Endodermal cell (in vitro differentiated cells): ENCODE results near the gene LEPR. TPM values are rescaled to one million over a fixed set of nuclear protein-coding genes. Genes with fewer than 3 reads are reported as not detected.

Source experiments
- DNase-seq: peaks from one replicate; pipeline ENCODE4 v3.0.0-alpha.2; 2017
- H3K27ac ChIP-seq: 2 replicates; pipeline ENCODE4 v1.5.1; 2013; ENCODE audit warnings: mild to moderate bottlenecking, low read depth, low read length, moderate library complexity
- H3K27me3 ChIP-seq: 2 replicates; pipeline ENCODE4 v1.6.1; 2013; ENCODE audit warnings: mild to moderate bottlenecking, low read length, moderate library complexity; ENCODE audit not compliant: insufficient read depth, control insufficient read depth, poor library complexity, severe bottlenecking
- H3K36me3 ChIP-seq: 2 replicates; pipeline ENCODE4 v1.7.0; 2013; ENCODE audit warnings: mild to moderate bottlenecking, low read length, moderate library complexity; ENCODE audit not compliant: control insufficient read depth, insufficient read depth
- H3K4me1 ChIP-seq: one replicate; pipeline ENCODE4 v1.7.0; 2013; ENCODE audit warnings: low read length; ENCODE audit not compliant: control insufficient read depth, insufficient read depth
- H3K4me3 ChIP-seq: 2 replicates; pipeline ENCODE4 v1.5.1; 2013; ENCODE audit warnings: mild to moderate bottlenecking, low read length, moderate library complexity
- H3K9ac ChIP-seq: 2 replicates; pipeline ENCODE4 v1.6.1; 2013; ENCODE audit warnings: mild to moderate bottlenecking, low read length, moderate library complexity; ENCODE audit not compliant: poor library complexity, severe bottlenecking; ENCODE audit errors: extremely low read depth
- H3K9me3 ChIP-seq: 2 replicates; pipeline ENCODE4 v1.6.1; 2013; ENCODE audit warnings: mild to moderate bottlenecking, low read length, moderate library complexity; ENCODE audit not compliant: control insufficient read depth
- H3K27ac Mint-ChIP-seq: 2 replicates; pipeline ENCODE4 v1.8.0; 2020; ENCODE audit warnings: mixed read lengths
- H3K27me3 Mint-ChIP-seq: 2 replicates; pipeline ENCODE4 v1.8.0; 2021; ENCODE audit warnings: mild to moderate bottlenecking, mixed read lengths; ENCODE audit not compliant: insufficient read depth
- H3K36me3 Mint-ChIP-seq: 2 replicates; pipeline ENCODE4 v1.8.0; 2020; ENCODE audit warnings: low read depth, mixed read lengths
- H3K4me1 Mint-ChIP-seq: 2 replicates; pipeline ENCODE4 v1.8.0; 2020; ENCODE audit warnings: mixed read lengths
- H3K4me3 Mint-ChIP-seq: 2 replicates; pipeline ENCODE4 v1.8.0; 2020; ENCODE audit warnings: mild to moderate bottlenecking, moderate library complexity, mixed read lengths
- H3K9me3 Mint-ChIP-seq: 2 replicates; pipeline ENCODE4 v1.8.0; 2020; ENCODE audit warnings: mild to moderate bottlenecking, mixed read lengths
- CTCF ChIP-seq: fragments of 200-600 bp; sonication (generic); conservative IDR thresholded peaks from 2 replicates; pipeline ENCODE4 v1.5.0; 2021; ENCODE audit warnings: antibody characterized with exemption, mild to moderate bottlenecking
- WGBS, 2 experiments: methylation state at CpG; one replicate each; pipeline versions ENCODE4 v1.1.5 to v1.1.7; 2013; ENCODE audit warnings: missing lambda C conversion rate in 2 of 2, mixed read lengths in 1 of 2; ENCODE audit not compliant: insufficient coverage in 1 of 2, insufficient read length in 1 of 2; 5-methylcytosine and 5-hydroxymethylcytosine counted together
- total RNA-seq, 2 donors: library from RNA; stranded (reverse); fragmentation: NEBNext Ultra II Directional in 1 of 2; extraction: Animal tissue kit (Norgen Biotek cat#: 25700) in 1 of 2; gene quantifications; 2 replicates in 1 of 2; 3 replicates in 1 of 2; pipeline ENCODE4 v1.2.1, GENCODE V29; 2021

LEPR gene
- total RNA-seq, 2 donors from 2014 or later: 7.2 to 11.1 TPM

- no peaks in the 10 kb centered on the region for H3K9me3 Mint-ChIP-seq
- H3K27me3 ChIP-seq: no peaks in the 10 kb centered on the region
- H3K9ac ChIP-seq: no peak overlapping the region
- H3K4me3 Mint-ChIP-seq: no peak overlapping the region
- peaks cover 64% of the 10 kb centered on the region for H3K36me3 ChIP-seq
- H3K36me3 Mint-ChIP-seq: peaks cover 31% of the 10 kb centered on the region
- no peak for DNase-seq
- H3K9me3 ChIP-seq: no peaks in the 10 kb centered on the region
- H3K27ac ChIP-seq: no peak overlapping the region
- 20 to 63% methylated on average over 1 of the region's 1 CpG for WGBS, 2 experiments
- no peaks in the 10 kb centered on the region for H3K4me1 ChIP-seq
- no peak for TF ChIP-seq CTCF
- H3K4me3 ChIP-seq: no peak overlapping the region
- peak overlapping the region; percentile 0 for H3K27ac Mint-ChIP-seq
- no peaks in the 10 kb centered on the region for H3K27me3 Mint-ChIP-seq
- H3K4me1 Mint-ChIP-seq: no peaks in the 10 kb centered on the region
Observed at GRCh38 chr1:65409314-65409713, 11.2 kb upstream of the LEPR start.

GRCh38 chr1:65409816-65410326 lies 10.6 kb upstream of the LEPR start:
- H3K27ac Mint-ChIP-seq: peak overlapping the region; percentile 0
- H3K36me3 Mint-ChIP-seq: peaks cover 31% of the 10 kb centered on the region
- Histone ChIP-seq H3K4me3 (no peak overlapping the region), H3K27ac (no peak overlapping the region), H3K9me3 (no peaks in the 10 kb centered on the region), H3K36me3 (peaks cover 60% of the 10 kb centered on the region), H3K4me1 (no peaks in the 10 kb centered on the region), H3K9ac (no peak overlapping the region), H3K27me3 (no peaks in the 10 kb centered on the region)
- no peaks in the 10 kb centered on the region for H3K9me3 Mint-ChIP-seq
- H3K27me3 Mint-ChIP-seq: no peaks in the 10 kb centered on the region
- WGBS, 2 experiments: 98 to 100% methylated on average over 1 to 3 of the region's 4 CpGs
- no peak for TF ChIP-seq CTCF
- H3K4me3 Mint-ChIP-seq: no peak overlapping the region
- no peak for DNase-seq
- no peaks in the 10 kb centered on the region for H3K4me1 Mint-ChIP-seq

DNA sequence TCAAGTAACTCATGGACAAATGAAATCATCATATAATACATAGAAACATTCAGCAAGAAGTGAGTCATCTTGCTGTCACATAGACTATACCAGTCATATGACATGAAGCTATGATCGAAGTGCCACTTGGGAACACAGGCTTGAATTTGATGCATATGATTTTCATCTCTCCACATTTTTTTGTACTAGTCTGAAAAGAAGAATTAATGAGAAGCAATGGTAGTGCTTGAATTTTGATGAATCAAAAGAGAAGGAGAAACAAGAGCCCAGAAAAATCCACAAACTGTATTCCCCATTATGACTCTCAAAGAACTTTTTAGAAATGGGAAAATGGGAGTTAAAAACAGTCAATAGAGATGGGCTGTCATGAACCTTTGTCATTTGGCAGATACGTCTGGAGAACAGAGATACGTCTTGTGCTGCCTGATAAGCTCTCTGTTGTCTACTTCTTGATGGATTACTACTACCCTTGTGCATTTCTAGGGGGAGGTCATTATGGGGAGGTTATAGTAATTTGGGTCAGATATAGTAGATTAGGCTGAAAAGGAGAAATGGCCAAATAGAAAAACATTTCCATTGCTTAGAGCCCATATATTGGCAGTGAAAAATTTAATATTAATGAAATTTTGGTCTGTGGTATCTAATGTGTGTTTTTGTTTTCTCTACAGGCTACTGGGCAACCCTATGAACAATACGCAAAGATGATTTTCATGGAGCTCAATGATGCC lies 8.0 kb upstream of the LEPR start:
- H3K27ac Mint-ChIP-seq: no peak overlapping the region
- TF ChIP-seq CTCF: no peak
- H3K27me3 Mint-ChIP-seq: no peaks in the 10 kb centered on the region
- H3K27ac ChIP-seq: no peak overlapping the region
- no peak for DNase-seq
- no peak overlapping the region for H3K9ac ChIP-seq
- 86 to 94% methylated on average over 3 to 4 of the region's 4 CpGs for WGBS, 2 experiments
- no peaks in the 10 kb centered on the region for H3K27me3 ChIP-seq
- H3K9me3 Mint-ChIP-seq: no peaks in the 10 kb centered on the region
- H3K4me3 Mint-ChIP-seq: no peak overlapping the region
- peaks cover 38% of the 10 kb centered on the region for H3K36me3 ChIP-seq
- no peak overlapping the region for H3K4me3 ChIP-seq
- H3K4me1 ChIP-seq: no peaks in the 10 kb centered on the region
- H3K9me3 ChIP-seq: no peaks in the 10 kb centered on the region
- H3K36me3 Mint-ChIP-seq: peaks cover 16% of the 10 kb centered on the region
- H3K4me1 Mint-ChIP-seq: no peaks in the 10 kb centered on the region
